A673 (cell line): ENCODE measurements around the gene PPP1R12C. TPM values are rescaled to one million over a fixed set of nuclear protein-coding genes. Genes with fewer than 3 reads are reported as not detected.

Source experiments
- BruUV-seq: library from RNA; stranded (reverse); fragments of 400-500 nt; replicated peaks from 2 replicates; lab custom pipeline; 2021; lab: Mats Ljungman, UMichigan
- CTCF ChIA-PET: fragments of 300-600 bp; sonication (Branson Sonifier 250); formaldehyde crosslinking; loops from one replicate; lab custom pipeline; 2022; ENCODE audit warnings: antibody characterized with exemption; lab: Charles Lee
- POLR2A ChIA-PET: fragments of 300-600 bp; sonication (Branson Sonifier 250); formaldehyde crosslinking; loops from one replicate; lab custom pipeline; 2022; ENCODE audit warnings: antibody characterized with exemption; ENCODE audit not compliant: low non-redundant PET; lab: Charles Lee
- DNase-seq: peaks from one replicate; pipeline ENCODE4 v3.0.0-alpha.2; 2015; ENCODE audit warnings: low spot score
- H3K27ac ChIP-seq: fragments of 200-600 bp; sonication (generic); 2 replicates; pipeline ENCODE4 v1.5.1; 2016; ENCODE audit warnings: mixed run types, low read depth, mild to moderate bottlenecking, mixed read lengths, antibody characterized with exemption, low read length; ENCODE audit not compliant: poor library complexity, severe bottlenecking
- H3K27me3 ChIP-seq: fragments of 200-600 bp; sonication (generic); replicated peaks from 2 replicates; pipeline ENCODE4 v1.6.1; 2017; ENCODE audit warnings: mixed run types, low read depth, mild to moderate bottlenecking, mixed read lengths, antibody characterized with exemption, low read length; ENCODE audit not compliant: insufficient read depth, poor library complexity
- H3K36me3 ChIP-seq: fragments of 200-600 bp; sonication (generic); 2 replicates; pipeline ENCODE4 v1.6.1; 2016; ENCODE audit warnings: mixed run types, mild to moderate bottlenecking, mixed read lengths, antibody characterized with exemption, low read length; ENCODE audit not compliant: insufficient read depth, poor library complexity, severe bottlenecking
- H3K4me1 ChIP-seq: fragments of 200-600 bp; sonication (generic); 2 replicates; pipeline ENCODE4 v1.6.1; 2017; ENCODE audit warnings: mixed run types, mild to moderate bottlenecking, mixed read lengths, antibody characterized with exemption, low read length; ENCODE audit not compliant: insufficient read depth, poor library complexity, severe bottlenecking
- H3K4me3 ChIP-seq: fragments of 200-600 bp; sonication (generic); 2 replicates; pipeline ENCODE4 v1.5.1; 2016; ENCODE audit warnings: low read depth, mixed run types, mild to moderate bottlenecking, mixed read lengths, low read length; ENCODE audit not compliant: poor library complexity, severe bottlenecking
- H3K9me3 ChIP-seq: fragments of 200-600 bp; sonication (generic); 2 replicates; pipeline ENCODE4 v1.6.1; 2016; ENCODE audit warnings: mixed run types, low read depth, mild to moderate bottlenecking, mixed read lengths, antibody characterized with exemption, low read length; ENCODE audit not compliant: poor library complexity, severe bottlenecking
- EZH2 ChIP-seq: fragments of 200-600 bp; sonication (generic); IDR thresholded peaks from 2 replicates; pipeline ENCODE4 v1.6.1; 2017; ENCODE audit warnings: borderline replicate concordance, low read depth, mild to moderate bottlenecking, mixed read lengths, antibody characterized with exemption, low read length; ENCODE audit not compliant: poor library complexity, severe bottlenecking
- intact Hi-C: fragments of 100-400 bp; cut with micrococcal nuclease; formaldehyde crosslinking; loops from one replicate; pipeline ENCODE4 v1.10.0; 2022; ENCODE audit not compliant: unreplicated experiment
- total RNA-seq: library from RNA; stranded (reverse); gene quantifications from 2 replicates; pipeline ENCODE4 v1.2.3, GENCODE V29; 2021
- TF ChIP-seq, protein P1 (sequence below): fragments of 300-800, 200-600 bp; sonication (generic); conservative IDR thresholded peaks from 2 replicates; pipeline ENCODE4 v1.5.1; 2017; ENCODE audit warnings: low read depth, mild to moderate bottlenecking, antibody characterized with exemption, low read length, moderate library complexity, mixed read lengths

The PPP1R12C gene
- total RNA-seq, 1 experiment from 2014 or later, result 94.6 TPM

DNA sequence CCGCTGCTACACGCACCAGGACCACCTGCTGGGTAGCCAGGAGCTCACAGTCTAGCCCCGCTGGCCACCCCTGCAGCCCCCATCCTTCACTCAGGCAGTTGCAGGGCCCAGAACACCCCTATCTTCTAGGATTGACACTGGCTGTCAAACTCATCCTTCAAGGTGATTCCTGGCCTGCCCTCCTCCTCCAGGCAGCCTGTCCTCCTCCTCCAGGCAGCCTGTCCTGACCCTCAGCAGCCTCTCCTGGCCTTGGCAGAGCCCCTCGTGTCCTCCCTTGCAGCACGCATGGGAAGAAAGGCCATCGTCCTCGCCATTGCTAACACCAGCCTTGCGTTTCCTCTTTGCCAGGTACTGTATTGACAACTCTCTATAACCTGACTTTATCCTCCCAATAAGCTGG, 45.5 kb downstream of the PPP1R12C start:
- TF ChIP-seq EZH2, result no peak
- TF ChIP-seq, protein P1, sequence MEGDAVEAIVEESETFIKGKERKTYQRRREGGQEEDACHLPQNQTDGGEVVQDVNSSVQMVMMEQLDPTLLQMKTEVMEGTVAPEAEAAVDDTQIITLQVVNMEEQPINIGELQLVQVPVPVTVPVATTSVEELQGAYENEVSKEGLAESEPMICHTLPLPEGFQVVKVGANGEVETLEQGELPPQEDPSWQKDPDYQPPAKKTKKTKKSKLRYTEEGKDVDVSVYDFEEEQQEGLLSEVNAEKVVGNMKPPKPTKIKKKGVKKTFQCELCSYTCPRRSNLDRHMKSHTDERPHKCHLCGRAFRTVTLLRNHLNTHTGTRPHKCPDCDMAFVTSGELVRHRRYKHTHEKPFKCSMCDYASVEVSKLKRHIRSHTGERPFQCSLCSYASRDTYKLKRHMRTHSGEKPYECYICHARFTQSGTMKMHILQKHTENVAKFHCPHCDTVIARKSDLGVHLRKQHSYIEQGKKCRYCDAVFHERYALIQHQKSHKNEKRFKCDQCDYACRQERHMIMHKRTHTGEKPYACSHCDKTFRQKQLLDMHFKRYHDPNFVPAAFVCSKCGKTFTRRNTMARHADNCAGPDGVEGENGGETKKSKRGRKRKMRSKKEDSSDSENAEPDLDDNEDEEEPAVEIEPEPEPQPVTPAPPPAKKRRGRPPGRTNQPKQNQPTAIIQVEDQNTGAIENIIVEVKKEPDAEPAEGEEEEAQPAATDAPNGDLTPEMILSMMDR, result no peak
- BruUV-seq, result no TSS peak
- no peak overlapping the region for H3K4me3 ChIP-seq
- no peaks in the 10 kb centered on the region for H3K9me3 ChIP-seq
- POLR2A ChIA-PET, result no interaction called here
- intact Hi-C loops, result no loop called here
- H3K27me3 ChIP-seq, result peaks cover 11% of the 10 kb centered on the region
- no peak for DNase-seq
- CTCF ChIA-PET, result no interaction called here
- H3K27ac ChIP-seq, result no peak overlapping the region
- peaks cover 5% of the 10 kb centered on the region for H3K4me1 ChIP-seq
- H3K36me3 ChIP-seq, result no peaks in the 10 kb centered on the region

DNA sequence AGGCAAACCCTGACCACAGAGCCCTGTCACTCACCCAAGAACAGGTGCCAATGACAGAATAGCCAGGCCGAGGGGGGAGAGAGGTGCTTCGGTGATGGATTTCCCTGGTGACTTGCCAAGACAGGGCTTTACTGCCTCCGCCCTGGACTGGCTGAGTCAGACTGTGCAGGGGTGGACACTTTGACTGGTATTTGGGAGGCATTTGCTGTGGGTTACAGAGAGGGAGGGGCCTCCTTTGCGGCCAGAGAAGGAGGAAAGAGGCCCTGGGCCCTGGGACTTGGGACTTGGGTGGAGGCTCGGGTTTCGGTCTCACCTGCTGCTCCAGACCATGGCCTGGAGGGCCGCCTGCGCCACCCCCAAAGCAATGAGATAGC, 46.3 kb downstream of the PPP1R12C start:
- no peaks in the 10 kb centered on the region for H3K9me3 ChIP-seq
- no peak overlapping the region for H3K27ac ChIP-seq
- TF ChIP-seq, protein P1, result no peak
- intact Hi-C loops, result no loop called here
- ChIA-PET CTCF (no interaction called here), POLR2A (no interaction called here)
- DNase-seq, result no peak
- no peak overlapping the region for H3K4me3 ChIP-seq
- H3K36me3 ChIP-seq, result no peaks in the 10 kb centered on the region
- BruUV-seq, result no TSS peak
- peaks cover 5% of the 10 kb centered on the region for H3K4me1 ChIP-seq
- H3K27me3 ChIP-seq, result peaks cover 16% of the 10 kb centered on the region

DNA sequence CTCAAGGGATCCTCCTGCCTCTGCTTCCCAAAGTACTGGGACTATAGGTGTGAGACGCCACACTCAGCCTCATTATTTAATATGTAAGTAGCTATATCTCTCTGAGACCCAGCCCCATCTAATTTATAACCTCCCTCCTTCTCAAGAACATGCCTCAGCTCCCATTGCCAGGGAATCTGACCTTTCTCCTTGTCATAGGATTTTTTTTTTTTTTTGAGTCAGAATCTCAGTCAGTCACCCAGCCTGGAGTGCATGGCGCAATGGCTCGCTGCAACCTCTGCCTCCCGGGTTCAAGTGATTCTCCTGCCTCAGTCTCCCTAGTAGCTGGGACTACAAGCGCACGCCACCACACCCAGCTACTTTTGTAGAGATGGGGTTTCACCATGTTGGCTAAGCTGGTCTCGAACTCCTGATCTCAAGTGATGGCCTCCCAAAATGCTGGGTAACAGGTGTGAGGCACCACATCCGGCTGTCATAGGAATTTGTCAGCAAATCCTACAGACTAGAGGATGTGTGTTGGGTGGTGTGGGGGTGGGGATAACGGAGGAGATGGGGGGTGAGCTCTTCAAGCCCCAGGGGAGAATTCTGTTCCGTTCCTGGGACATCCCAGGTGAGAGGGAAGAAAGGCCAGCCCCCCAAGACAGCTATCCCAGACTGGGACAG, 46.8 kb downstream of the PPP1R12C start:
- ChIA-PET POLR2A (no interaction called here), CTCF (no interaction called here)
- no peaks in the 10 kb centered on the region for H3K9me3 ChIP-seq
- H3K4me1 ChIP-seq, result peaks cover 5% of the 10 kb centered on the region
- DNase-seq, result no peak
- no peak overlapping the region for H3K27ac ChIP-seq
- H3K27me3 ChIP-seq, result peaks cover 20% of the 10 kb centered on the region
- BruUV-seq, result no TSS peak
- TF ChIP-seq, protein P1, result no peak
- TF ChIP-seq EZH2, result no peak
- intact Hi-C loops, result no loop called here
- H3K4me3 ChIP-seq, result no peak overlapping the region
- no peaks in the 10 kb centered on the region for H3K36me3 ChIP-seq
